DND-41 (cell line): ENCODE data around the gene VSIG10L2.
A peak's percentile ranks its signal among the peaks of the same experiment; 100 is the strongest.

Experiments used
- ATAC-seq: fragments of 200-7000 bp; cut with Tn5 transposase; 3 replicates; pipeline ENCODE4 v1.9.1; 2021; ENCODE audit warnings: low read depth; ENCODE audit not compliant: insufficient read depth
- DNase-seq: peaks from one replicate; pipeline ENCODE4 v3.0.0-alpha.2; 2020
- H2AFZ ChIP-seq: 2 replicates; pipeline ENCODE4 v1.6.0; 2012; ENCODE audit warnings: low read depth, low read length
- H3K27ac ChIP-seq: 2 replicates; pipeline ENCODE4 v1.5.1; 2012; ENCODE audit warnings: low read length, inconsistent platforms
- H3K27me3 ChIP-seq: fragments of 200-600 bp; sonication (generic); 2 replicates; pipeline ENCODE4 v1.6.0; 2012; ENCODE audit warnings: low read length, mild to moderate bottlenecking, inconsistent platforms; ENCODE audit not compliant: insufficient read depth, poor library complexity
- H3K36me3 ChIP-seq: 2 replicates; pipeline ENCODE4 v1.5.1; 2012; ENCODE audit warnings: low read length, inconsistent platforms; ENCODE audit not compliant: insufficient read depth
- H3K4me1 ChIP-seq: 2 replicates; pipeline ENCODE4 v1.5.1; 2012; ENCODE audit warnings: mild to moderate bottlenecking, low read length; ENCODE audit not compliant: insufficient read depth
- H3K4me2 ChIP-seq: 2 replicates; pipeline ENCODE4 v1.6.0; 2012; ENCODE audit warnings: mild to moderate bottlenecking, moderate library complexity, low read length, inconsistent platforms; ENCODE audit not compliant: insufficient read depth
- H3K4me3 ChIP-seq, 2 experiments: fragments of 200-600 bp in 1 of 2; shearing (Covaris generic) in 1 of 2; 2 replicates each; pipeline ENCODE4 v1.5.1; 2012 to 2016; ENCODE audit warnings: inconsistent platforms in 2 of 2, low read length in 2 of 2, mild to moderate bottlenecking in 2 of 2, low read depth in 1 of 2, moderate library complexity in 1 of 2
- H3K79me2 ChIP-seq: 2 replicates; pipeline ENCODE4 v1.6.0; 2012; ENCODE audit warnings: low read length, inconsistent platforms; ENCODE audit not compliant: insufficient read depth
- H3K9ac ChIP-seq: 2 replicates; pipeline ENCODE4 v1.6.0; 2012; ENCODE audit warnings: low read depth, mild to moderate bottlenecking, inconsistent platforms, low read length, moderate library complexity
- H3K9me3 ChIP-seq: 2 replicates; pipeline ENCODE4 v1.5.1; 2012; ENCODE audit warnings: low read length, moderate library complexity, mild to moderate bottlenecking, inconsistent platforms; ENCODE audit not compliant: insufficient read depth, severe bottlenecking
- H4K20me1 ChIP-seq: 2 replicates; pipeline ENCODE4 v1.6.0; 2012; ENCODE audit warnings: low read length; ENCODE audit not compliant: insufficient read depth
- CTCF ChIP-seq: IDR thresholded peaks from 2 replicates; pipeline ENCODE4 v1.5.1; 2012; ENCODE audit warnings: borderline replicate concordance, low read length, moderate library complexity, mild to moderate bottlenecking; ENCODE audit not compliant: poor library complexity, severe bottlenecking; ENCODE audit errors: extremely low read depth
- EZH2 ChIP-seq: IDR thresholded peaks from 3 replicates; pipeline ENCODE4 v1.6.1; 2012; ENCODE audit warnings: borderline replicate concordance, low read depth, mild to moderate bottlenecking, moderate library complexity, low read length, inconsistent platforms; ENCODE audit not compliant: severe bottlenecking

Gene VSIG10L2

GRCh38 chr11:125956391-125957134 lies 10.7 kb downstream of the VSIG10L2 start:
- DNase-seq, result no peak
- no peaks in the 10 kb centered on the region for H3K79me2 ChIP-seq
- no peaks in the 10 kb centered on the region for H4K20me1 ChIP-seq
- H3K36me3 ChIP-seq, result no peaks in the 10 kb centered on the region
- H3K9me3 ChIP-seq, result no peaks in the 10 kb centered on the region
- no peak overlapping the region for H3K9ac ChIP-seq
- H2AFZ ChIP-seq, result no peak overlapping the region
- H3K4me1 ChIP-seq, result no peaks in the 10 kb centered on the region
- ATAC-seq, result no peak
- H3K27ac ChIP-seq, result no peak overlapping the region
- TF ChIP-seq EZH2 (no peak), CTCF (no peak)
- H3K4me2 ChIP-seq, result no peak overlapping the region
- H3K27me3 ChIP-seq, result no peaks in the 10 kb centered on the region
- no peak overlapping the region for H3K4me3 ChIP-seq

- Histone ChIP-seq H3K9me3 (no peaks in the 10 kb centered on the region), H3K4me3 (no peak overlapping the region), H3K9ac (no peak overlapping the region), H3K4me2 (0 out of 2 replicates have a peak overlapping the region, but pooled peaks have one; percentile 18), H3K79me2 (no peaks in the 10 kb centered on the region), H3K36me3 (no peaks in the 10 kb centered on the region), H2AFZ (no peak overlapping the region), H3K27ac (no peak overlapping the region), H3K27me3 (no peaks in the 10 kb centered on the region), H3K4me1 (no peaks in the 10 kb centered on the region), H4K20me1 (no peaks in the 10 kb centered on the region)
- ATAC-seq (no peak; the same call in 2 of the 3 replicates), DNase-seq (no peak)
- TF ChIP-seq EZH2 (no peak), CTCF (no peak)
Measured at GRCh38 chr11:125957618-125958332, 11.9 kb downstream of the VSIG10L2 start.

GRCh38 chr11:125958872-125959400 lies 13.1 kb downstream of the VSIG10L2 start:
- no peaks in the 10 kb centered on the region for H3K79me2 ChIP-seq
- no peak overlapping the region for H3K4me2 ChIP-seq
- ATAC-seq, result no peak
- H3K4me1 ChIP-seq, result no peaks in the 10 kb centered on the region
- H3K27me3 ChIP-seq, result no peaks in the 10 kb centered on the region
- no peak overlapping the region for H3K27ac ChIP-seq
- H2AFZ ChIP-seq, result no peak overlapping the region
- no peaks in the 10 kb centered on the region for H3K9me3 ChIP-seq
- H3K9ac ChIP-seq, result no peak overlapping the region
- H3K4me3 ChIP-seq, result no peak overlapping the region
- H4K20me1 ChIP-seq, result no peaks in the 10 kb centered on the region
- TF ChIP-seq EZH2 (no peak), CTCF (no peak)
- DNase-seq, result no peak
- H3K36me3 ChIP-seq, result no peaks in the 10 kb centered on the region
